Measurements from ENCODE around the gene LYG1.

Gene LYG1

GRCh38 chr2:99340669-99341236 is 39.8 kb upstream of the LYG1 start:
- Histone ChIP-seq H2BK120ac (ENCODE audit: low read depth, low read length) (no peak overlapping the region), H2BK15ac (replicated peaks; ENCODE audit: low read depth) (no peak overlapping the region), H3K9ac (ENCODE audit: low read length) (no peak overlapping the region), H3K18ac (ENCODE audit: low read length) (no peak overlapping the region), H2AK5ac (ENCODE audit: low read length) (no peak overlapping the region), H3K79me1 (ENCODE audit: low read length) (peaks cover 5% of the 10 kb centered on the region), H3K79me2 (ENCODE audit: control insufficient read depth, insufficient read depth, low read length) (peaks cover 67% of the 10 kb centered on the region), H3K23ac (ENCODE audit: low read length) (no peak overlapping the region), H2BK5ac (ENCODE audit: low read length) (no peak overlapping the region), H4K8ac (ENCODE audit: low read depth, low read length) (no peak overlapping the region), H3K4ac (ENCODE audit: low read depth, low read length) (no peak overlapping the region), H3K36me3 (ENCODE audit: control insufficient read depth, insufficient read depth, low read length) (no peaks in the 10 kb centered on the region), H4K5ac (ENCODE audit: low read length) (no peak overlapping the region), H3K27ac (ENCODE audit: low read depth, low read length) (no peak overlapping the region), H3K56ac (ENCODE audit: low read length) (no peak overlapping the region), H3K4me3 (ENCODE audit: low read length) (no peak overlapping the region), H3K4me1 (ENCODE audit: control insufficient read depth, low read depth, low read length) (no peaks in the 10 kb centered on the region), H3K27me3 (ENCODE audit: insufficient read depth, low read length, poor library complexity) (no peaks in the 10 kb centered on the region), H3K4me2 (ENCODE audit: low read length) (no peak overlapping the region)
- peak; percentile 21 for DNase-seq
- WGBS (ENCODE audit: extremely low coverage, insufficient coverage, low lambda C conversion rate) = no CpG with 5 or more reads among the region's 8 CpGs

GRCh38 chr2:99338029-99338585 is 37.1 kb upstream of the LYG1 start:
- Histone ChIP-seq H3K36me3 (ENCODE audit: control insufficient read depth, insufficient read depth, low read length) (no peaks in the 10 kb centered on the region), H4K5ac (ENCODE audit: low read length) (no peak overlapping the region), H2AK5ac (ENCODE audit: low read length) (no peak overlapping the region), H3K18ac (ENCODE audit: low read length) (no peak overlapping the region), H2BK15ac (replicated peaks; ENCODE audit: low read depth) (no peak overlapping the region), H3K4me1 (ENCODE audit: control insufficient read depth, low read depth, low read length) (no peaks in the 10 kb centered on the region), H3K4ac (ENCODE audit: low read depth, low read length) (no peak overlapping the region), H3K79me2 (ENCODE audit: control insufficient read depth, insufficient read depth, low read length) (peaks cover 63% of the 10 kb centered on the region), H4K8ac (ENCODE audit: low read depth, low read length) (no peak overlapping the region), H3K56ac (ENCODE audit: low read length) (peak overlapping the region; percentile 90), H3K27me3 (ENCODE audit: insufficient read depth, low read length, poor library complexity) (no peaks in the 10 kb centered on the region), H3K4me3 (ENCODE audit: low read length) (peak overlapping the region; percentile 40), H2BK120ac (ENCODE audit: low read depth, low read length) (no peak overlapping the region), H3K27ac (ENCODE audit: low read depth, low read length) (no peak overlapping the region), H3K23ac (ENCODE audit: low read length) (no peak overlapping the region), H3K4me2 (ENCODE audit: low read length) (peak overlapping the region; percentile 94), H2BK5ac (ENCODE audit: low read length) (no peak overlapping the region), H3K9ac (ENCODE audit: low read length) (peak overlapping the region; percentile 94), H3K79me1 (ENCODE audit: low read length) (peaks cover 7% of the 10 kb centered on the region)
- peak; percentile 42 for DNase-seq
- WGBS (ENCODE audit: extremely low coverage, insufficient coverage, low lambda C conversion rate) = no CpG with 5 or more reads among the region's 17 CpGs

GRCh38 chr2:99337113-99338028 is 36.4 kb upstream of the LYG1 start, which contains the start of gene EIF5B:
EIF5B (plus strand) TSS chr2:99337389; CDS start chr2:99337555, 166 bp downstream.
- no peak within 1 kb of the TSS for H4K8ac ChIP-seq (ENCODE audit: low read depth, low read length)
- no peak within 1 kb of the TSS for H2BK5ac ChIP-seq (ENCODE audit: low read length)
- no peak within 1 kb of the TSS for H2AK5ac ChIP-seq (ENCODE audit: low read length)
- no CpG with 5 or more reads among the region's 87 CpGs for WGBS (ENCODE audit: extremely low coverage, insufficient coverage, low lambda C conversion rate)
- no peaks in the 10 kb centered on the region for H3K27me3 ChIP-seq (ENCODE audit: insufficient read depth, low read length, poor library complexity)
- peak; percentile 97 for DNase-seq
- peak within 1 kb of the TSS; percentile 94 for H3K9ac ChIP-seq (ENCODE audit: low read length)
- peak within 1 kb of the TSS; percentile 94 for H3K4me2 ChIP-seq (ENCODE audit: low read length)
- peak within 1 kb of the TSS; percentile 10 for H3K27ac ChIP-seq (ENCODE audit: low read depth, low read length)
- no peaks in the 10 kb centered on the region for H3K4me1 ChIP-seq (ENCODE audit: control insufficient read depth, low read depth, low read length)
- H3K4me3 ChIP-seq (ENCODE audit: low read length) = peak within 1 kb of the TSS; percentile 42
- H3K79me1 ChIP-seq (ENCODE audit: low read length) = peaks cover 6% of the 10 kb centered on the region
- no peak within 1 kb of the TSS for H3K18ac ChIP-seq (ENCODE audit: low read length)
- H3K4ac ChIP-seq (ENCODE audit: low read depth, low read length) = no peak within 1 kb of the TSS
- no peak within 1 kb of the TSS for H2BK15ac ChIP-seq (replicated peaks; ENCODE audit: low read depth)
- H3K56ac ChIP-seq (ENCODE audit: low read length) = peak within 1 kb of the TSS; percentile 90
- H3K23ac ChIP-seq (ENCODE audit: low read length) = no peak within 1 kb of the TSS
- H4K5ac ChIP-seq (ENCODE audit: low read length) = no peak within 1 kb of the TSS
- no peak within 1 kb of the TSS for H2BK120ac ChIP-seq (ENCODE audit: low read depth, low read length)
- H3K79me2 ChIP-seq (ENCODE audit: control insufficient read depth, insufficient read depth, low read length) = peaks cover 56% of the 10 kb centered on the region
- no peaks in the 10 kb centered on the region for H3K36me3 ChIP-seq (ENCODE audit: control insufficient read depth, insufficient read depth, low read length)

GRCh38 chr2:99336804-99337112 is 35.8 kb upstream of the LYG1 start:
- H3K79me2 ChIP-seq (ENCODE audit: control insufficient read depth, insufficient read depth, low read length) = peaks cover 53% of the 10 kb centered on the region
- no CpG with 5 or more reads among the region's 8 CpGs for WGBS (ENCODE audit: extremely low coverage, insufficient coverage, low lambda C conversion rate)
- H4K8ac ChIP-seq (ENCODE audit: low read depth, low read length) = no peak overlapping the region
- H3K4me3 ChIP-seq (ENCODE audit: low read length) = peak overlapping the region; percentile 42
- H2BK5ac ChIP-seq (ENCODE audit: low read length) = no peak overlapping the region
- H4K5ac ChIP-seq (ENCODE audit: low read length) = no peak overlapping the region
- no peaks in the 10 kb centered on the region for H3K27me3 ChIP-seq (ENCODE audit: insufficient read depth, low read length, poor library complexity)
- H3K23ac ChIP-seq (ENCODE audit: low read length) = no peak overlapping the region
- H3K36me3 ChIP-seq (ENCODE audit: control insufficient read depth, insufficient read depth, low read length) = peaks cover 4% of the 10 kb centered on the region
- no peak overlapping the region for H3K4ac ChIP-seq (ENCODE audit: low read depth, low read length)
- H3K27ac ChIP-seq (ENCODE audit: low read depth, low read length) = peak overlapping the region; percentile 10
- peak overlapping the region; percentile 88 for H3K4me2 ChIP-seq (ENCODE audit: low read length)
- H3K79me1 ChIP-seq (ENCODE audit: low read length) = peaks cover 6% of the 10 kb centered on the region
- peak overlapping the region; percentile 69 for H3K9ac ChIP-seq (ENCODE audit: low read length)
- H2AK5ac ChIP-seq (ENCODE audit: low read length) = no peak overlapping the region
- peak overlapping the region; percentile 84 for H3K56ac ChIP-seq (ENCODE audit: low read length)
- H3K18ac ChIP-seq (ENCODE audit: low read length) = no peak overlapping the region
- H2BK15ac ChIP-seq (replicated peaks; ENCODE audit: low read depth) = no peak overlapping the region
- H3K4me1 ChIP-seq (ENCODE audit: control insufficient read depth, low read depth, low read length) = no peaks in the 10 kb centered on the region
- H2BK120ac ChIP-seq (ENCODE audit: low read depth, low read length) = no peak overlapping the region
- DNase-seq = no peak

- H3K9ac ChIP-seq (ENCODE audit: low read length) = peak within 1 kb of the TSS; percentile 96
- H2BK5ac ChIP-seq (ENCODE audit: low read length) = no peak within 1 kb of the TSS
- H3K4me1 ChIP-seq (ENCODE audit: control insufficient read depth, low read depth, low read length) = no peaks in the 10 kb centered on the region
- H3K18ac ChIP-seq (ENCODE audit: low read length) = no peak within 1 kb of the TSS
- H3K36me3 ChIP-seq (ENCODE audit: control insufficient read depth, insufficient read depth, low read length) = peaks cover 4% of the 10 kb centered on the region
- H3K27ac ChIP-seq (ENCODE audit: low read depth, low read length) = peak within 1 kb of the TSS; percentile 72
- WGBS (ENCODE audit: extremely low coverage, insufficient coverage, low lambda C conversion rate) = no CpG with 5 or more reads among the region's 60 CpGs
- H3K4me3 ChIP-seq (ENCODE audit: low read length) = peak within 1 kb of the TSS; percentile 92
- no peak within 1 kb of the TSS for H2AK5ac ChIP-seq (ENCODE audit: low read length)
- DNase-seq = peak; percentile 100
- H3K23ac ChIP-seq (ENCODE audit: low read length) = peak within 1 kb of the TSS; percentile 53
- H3K27me3 ChIP-seq (ENCODE audit: insufficient read depth, low read length, poor library complexity) = no peaks in the 10 kb centered on the region
- peaks cover 48% of the 10 kb centered on the region for H3K79me2 ChIP-seq (ENCODE audit: control insufficient read depth, insufficient read depth, low read length)
- no peak within 1 kb of the TSS for H2BK15ac ChIP-seq (replicated peaks; ENCODE audit: low read depth)
- no peak within 1 kb of the TSS for H2BK120ac ChIP-seq (ENCODE audit: low read depth, low read length)
- no peak within 1 kb of the TSS for H4K5ac ChIP-seq (ENCODE audit: low read length)
- peak within 1 kb of the TSS; percentile 98 for H3K56ac ChIP-seq (ENCODE audit: low read length)
- no peak within 1 kb of the TSS for H3K4ac ChIP-seq (ENCODE audit: low read depth, low read length)
- peak within 1 kb of the TSS; percentile 82 for H4K8ac ChIP-seq (ENCODE audit: low read depth, low read length)
- H3K79me1 ChIP-seq (ENCODE audit: low read length) = peaks cover 6% of the 10 kb centered on the region
- peak within 1 kb of the TSS; percentile 89 for H3K4me2 ChIP-seq (ENCODE audit: low read length)
Measured at GRCh38 chr2:99335911-99336803, 35.2 kb upstream of the LYG1 start, which contains the start of gene TXNDC9. TXNDC9 (minus strand) TSS chr2:99336333; CDS start chr2:99333210, 3,123 bp downstream.

Data from mesendoderm (in vitro differentiated cells).